H1 (cell line): Measurements from ENCODE around the gene MYH9. TPM values are rescaled to one million over a fixed set of nuclear protein-coding genes. Genes with fewer than 3 reads are reported as not detected.

ENCODE experiments used
- BACH1 ChIP-seq: IDR thresholded peaks from 2 replicates; pipeline ENCODE4 v1.6.1; 2012; ENCODE audit warnings: low read length, improper control_type of control experiment
- BRCA1 ChIP-seq: IDR thresholded peaks from 2 replicates; pipeline ENCODE4 v1.6.1; 2012; ENCODE audit warnings: low read depth, low read length, improper control_type of control experiment
- CEBPB ChIP-seq: IDR thresholded peaks from 2 replicates; pipeline ENCODE4 v1.6.1; 2012; ENCODE audit warnings: low read depth, low read length
- CHD7 ChIP-seq: fragments of 300-600 bp; sonication (generic); IDR thresholded peaks from 2 replicates; pipeline ENCODE4 v1.7.1; 2012; ENCODE audit warnings: low read length, moderate library complexity, mild to moderate bottlenecking, inconsistent platforms; ENCODE audit not compliant: insufficient replicate concordance
- CTCF ChIP-seq, 3 experiments: IDR thresholded peaks; 1 replicate in 2 of 3; 2 replicates in 1 of 3; pipeline versions ENCODE4 v1.5.1 to v1.6.1; 2011; ENCODE audit warnings: low read length in 3 of 3, mild to moderate bottlenecking in 3 of 3, inconsistent platforms in 2 of 3, low read depth in 1 of 3, moderate library complexity in 1 of 3; ENCODE audit not compliant: insufficient read depth in 1 of 3; ENCODE audit errors: control extremely low read depth in 1 of 3
- FOSL1 ChIP-seq: IDR thresholded peaks from 2 replicates; pipeline ENCODE4 v1.6.1; 2011; ENCODE audit warnings: mild to moderate bottlenecking, low read depth, low read length, moderate library complexity; ENCODE audit not compliant: insufficient read depth
- KDM4A ChIP-seq: IDR thresholded peaks from one replicate; pipeline ENCODE4 v1.7.1; 2012; ENCODE audit warnings: low read depth, mild to moderate bottlenecking, moderate library complexity, low read length, inconsistent platforms; ENCODE audit not compliant: severe bottlenecking
- TBP ChIP-seq: IDR thresholded peaks from 2 replicates; pipeline ENCODE4 v1.6.1; 2011; ENCODE audit warnings: low read depth, low read length, improper control_type of control experiment
- polyA plus RNA-seq, 7 experiments: library from polyadenylated mRNA; depleted of rRNA in 3 of 7; stranded (reverse) in 5 of 7; unstranded in 2 of 7; fragments of >200 nt in 5 of 7; fragments of 200-250 nt in 2 of 7; gene quantifications; 1 replicate in 5 of 7; 2 replicates in 1 of 7; 4 replicates in 1 of 7; pipeline versions ENCODE4 v1.2.1 to v1.2.3, GENCODE V29; 2011 to 2013; ENCODE audit warnings: missing spikeins in 2 of 7, mixed read lengths in 2 of 7
- total RNA-seq: library from RNA; stranded (reverse); fragmentation: NEBNext Ultra II Directional; extraction: Animal tissue kit (Norgen Biotek cat#: 25700); gene quantifications from 2 replicates; pipeline ENCODE4 v1.2.1, GENCODE V29; 2021

The MYH9 gene
- total and polyA plus RNA-seq, 2 of the 8 experiments (the other 6 are each of a cell fraction or from before 2014, with no cell fraction given) = 24.9 to 322 TPM

- TF ChIP-seq CTCF (IDR thresholded peaks at IDR 0.05; ENCODE audit: control extremely low read depth in 1 of 3, insufficient read depth in 1 of 3, low read depth in 1 of 3, low read length in 3 of 3) (no peak), BRCA1 (no peak), FOSL1 (no peak), CEBPB (no peak), CHD7 (no peak), KDM4A (no peak), BACH1 (no peak), TBP (no peak)
Measured at GRCh38 chr22:36288571-36289405, 99.0 kb downstream of the MYH9 start (continued).
